Measurements from ENCODE around the gene VASN.
"Not testable (repeated sequence)": the region's sequence is repeated elsewhere in the genome, so short reads cannot be mapped to it uniquely, and the experiment has no call there.

The VASN gene

GRCh38 chr16:4371357-4372000 lies at the start of gene VASN:
Gene VASN, plus strand, starts transcription at chr16:4371848. Its CDS starts 9,030 bp downstream, at chr16:4380878.
- peak; percentile 72 for DNase-seq

- DNase-seq = no peak
Measured at GRCh38 chr16:4322121-4323052, 49.3 kb upstream of the VASN start.

GRCh38 chr16:4323071-4323844 lies 48.4 kb upstream of the VASN start:
- no peak for DNase-seq

- DNase-seq = no peak
Measured at GRCh38 chr16:4323845-4324488, 47.7 kb upstream of the VASN start.

- DNase-seq = no peak
Measured at GRCh38 chr16:4324492-4325252, 47.0 kb upstream of the VASN start.

- DNase-seq = no peak
Measured at GRCh38 chr16:4325253-4325758, 46.3 kb upstream of the VASN start.

GRCh38 chr16:4327386-4328045 lies 44.1 kb upstream of the VASN start:
- no peak for DNase-seq

- peak; percentile 57 for DNase-seq
Measured at GRCh38 chr16:4328046-4328781, 43.4 kb upstream of the VASN start.

GRCh38 chr16:4328782-4329775 lies 42.6 kb upstream of the VASN start:
- no peak for DNase-seq

- peak; percentile 74 for DNase-seq
Measured at GRCh38 chr16:4330277-4330874, 41.3 kb upstream of the VASN start.

- DNase-seq = no peak
Measured at GRCh38 chr16:4332083-4332482, 39.6 kb upstream of the VASN start.

GRCh38 chr16:4332623-4333307 lies 38.9 kb upstream of the VASN start:
- DNase-seq = no peak

- no peak for DNase-seq
Measured at GRCh38 chr16:4333308-4333638, 38.4 kb upstream of the VASN start.

GRCh38 chr16:4333714-4334113 lies 37.9 kb upstream of the VASN start:
- not testable (repeated sequence) for DNase-seq

- no peak for DNase-seq
Measured at GRCh38 chr16:4334724-4335495, 36.7 kb upstream of the VASN start.

- DNase-seq = no peak
Measured at GRCh38 chr16:4336701-4337539, 34.7 kb upstream of the VASN start.

All from CD4-positive, alpha-beta T cell treated with Interleukin-17A for 1 hour (primary cell).